ENCODE measurements around the gene GARIN5B. TPM values are rescaled to one million over a fixed set of nuclear protein-coding genes. Genes with fewer than 3 reads are reported as not detected.

Gene GARIN5B
- total and polyA plus RNA-seq, 2 of the 13 experiments (the other 11 are each of a cell fraction or from before 2014, with no cell fraction given): not detected

GRCh38 chr19:55333870-55334269, 29.2 kb downstream of the GARIN5B start (continued):
- TF ChIP-seq, protein P1, sequence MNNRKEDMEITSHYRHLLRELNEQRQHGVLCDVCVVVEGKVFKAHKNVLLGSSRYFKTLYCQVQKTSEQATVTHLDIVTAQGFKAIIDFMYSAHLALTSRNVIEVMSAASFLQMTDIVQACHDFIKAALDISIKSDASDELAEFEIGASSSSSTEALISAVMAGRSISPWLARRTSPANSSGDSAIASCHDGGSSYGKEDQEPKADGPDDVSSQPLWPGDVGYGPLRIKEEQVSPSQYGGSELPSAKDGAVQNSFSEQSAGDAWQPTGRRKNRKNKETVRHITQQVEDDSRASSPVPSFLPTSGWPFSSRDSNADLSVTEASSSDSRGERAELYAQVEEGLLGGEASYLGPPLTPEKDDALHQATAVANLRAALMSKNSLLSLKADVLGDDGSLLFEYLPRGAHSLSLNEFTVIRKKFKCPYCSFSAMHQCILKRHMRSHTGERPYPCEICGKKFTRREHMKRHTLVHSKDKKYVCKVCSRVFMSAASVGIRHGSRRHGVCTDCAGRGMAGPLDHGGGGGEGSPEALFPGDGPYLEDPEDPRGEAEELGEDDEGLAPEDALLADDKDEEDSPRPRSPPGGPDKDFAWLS (CRISPR knock-in tag; IDR thresholded peaks at IDR 0.05; ENCODE audit: borderline replicate concordance): no peak
- peak; percentile 60 for TF ChIP-seq HDAC2 (CRISPR knock-in tag; IDR thresholded peaks at IDR 0.05)
- TF ChIP-seq ZNF615 (CRISPR knock-in tag; IDR thresholded peaks at IDR 0.05; ENCODE audit: borderline replicate concordance): no peak
- no peak for TF ChIP-seq HNRNPLL (IDR thresholded peaks at IDR 0.05; ENCODE audit: low read depth, low read length, poor library complexity, severe bottlenecking)
- TF ChIP-seq SP5 (CRISPR knock-in tag; IDR thresholded peaks at IDR 0.05; ENCODE audit: borderline replicate concordance, low read depth): 0 out of 2 replicates have a peak, but pooled peaks have one; percentile 31
- no peak for TF ChIP-seq ZNF564 (CRISPR knock-in tag; IDR thresholded peaks at IDR 0.05)
- TF ChIP-seq, protein P2, sequence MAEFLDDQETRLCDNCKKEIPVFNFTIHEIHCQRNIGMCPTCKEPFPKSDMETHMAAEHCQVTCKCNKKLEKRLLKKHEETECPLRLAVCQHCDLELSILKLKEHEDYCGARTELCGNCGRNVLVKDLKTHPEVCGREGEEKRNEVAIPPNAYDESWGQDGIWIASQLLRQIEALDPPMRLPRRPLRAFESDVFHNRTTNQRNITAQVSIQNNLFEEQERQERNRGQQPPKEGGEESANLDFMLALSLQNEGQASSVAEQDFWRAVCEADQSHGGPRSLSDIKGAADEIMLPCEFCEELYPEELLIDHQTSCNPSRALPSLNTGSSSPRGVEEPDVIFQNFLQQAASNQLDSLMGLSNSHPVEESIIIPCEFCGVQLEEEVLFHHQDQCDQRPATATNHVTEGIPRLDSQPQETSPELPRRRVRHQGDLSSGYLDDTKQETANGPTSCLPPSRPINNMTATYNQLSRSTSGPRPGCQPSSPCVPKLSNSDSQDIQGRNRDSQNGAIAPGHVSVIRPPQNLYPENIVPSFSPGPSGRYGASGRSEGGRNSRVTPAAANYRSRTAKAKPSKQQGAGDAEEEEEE (CRISPR knock-in tag; IDR thresholded peaks at IDR 0.05; ENCODE audit: borderline replicate concordance): no peak
- TF ChIP-seq, protein P3, sequence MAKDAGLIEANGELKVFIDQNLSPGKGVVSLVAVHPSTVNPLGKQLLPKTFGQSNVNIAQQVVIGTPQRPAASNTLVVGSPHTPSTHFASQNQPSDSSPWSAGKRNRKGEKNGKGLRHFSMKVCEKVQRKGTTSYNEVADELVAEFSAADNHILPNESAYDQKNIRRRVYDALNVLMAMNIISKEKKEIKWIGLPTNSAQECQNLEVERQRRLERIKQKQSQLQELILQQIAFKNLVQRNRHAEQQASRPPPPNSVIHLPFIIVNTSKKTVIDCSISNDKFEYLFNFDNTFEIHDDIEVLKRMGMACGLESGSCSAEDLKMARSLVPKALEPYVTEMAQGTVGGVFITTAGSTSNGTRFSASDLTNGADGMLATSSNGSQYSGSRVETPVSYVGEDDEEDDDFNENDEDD (CRISPR knock-in tag; IDR thresholded peaks at IDR 0.05; ENCODE audit: borderline replicate concordance): no peak
- peak; percentile 53; the same call in 1 of the 2 replicates for TF ChIP-seq MEF2D (CRISPR knock-in tag; IDR thresholded peaks at IDR 0.05)
- TF ChIP-seq, protein P4, sequence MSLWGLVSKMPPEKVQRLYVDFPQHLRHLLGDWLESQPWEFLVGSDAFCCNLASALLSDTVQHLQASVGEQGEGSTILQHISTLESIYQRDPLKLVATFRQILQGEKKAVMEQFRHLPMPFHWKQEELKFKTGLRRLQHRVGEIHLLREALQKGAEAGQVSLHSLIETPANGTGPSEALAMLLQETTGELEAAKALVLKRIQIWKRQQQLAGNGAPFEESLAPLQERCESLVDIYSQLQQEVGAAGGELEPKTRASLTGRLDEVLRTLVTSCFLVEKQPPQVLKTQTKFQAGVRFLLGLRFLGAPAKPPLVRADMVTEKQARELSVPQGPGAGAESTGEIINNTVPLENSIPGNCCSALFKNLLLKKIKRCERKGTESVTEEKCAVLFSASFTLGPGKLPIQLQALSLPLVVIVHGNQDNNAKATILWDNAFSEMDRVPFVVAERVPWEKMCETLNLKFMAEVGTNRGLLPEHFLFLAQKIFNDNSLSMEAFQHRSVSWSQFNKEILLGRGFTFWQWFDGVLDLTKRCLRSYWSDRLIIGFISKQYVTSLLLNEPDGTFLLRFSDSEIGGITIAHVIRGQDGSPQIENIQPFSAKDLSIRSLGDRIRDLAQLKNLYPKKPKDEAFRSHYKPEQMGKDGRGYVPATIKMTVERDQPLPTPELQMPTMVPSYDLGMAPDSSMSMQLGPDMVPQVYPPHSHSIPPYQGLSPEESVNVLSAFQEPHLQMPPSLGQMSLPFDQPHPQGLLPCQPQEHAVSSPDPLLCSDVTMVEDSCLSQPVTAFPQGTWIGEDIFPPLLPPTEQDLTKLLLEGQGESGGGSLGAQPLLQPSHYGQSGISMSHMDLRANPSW (CRISPR knock-in tag; IDR thresholded peaks at IDR 0.05; ENCODE audit: borderline replicate concordance): 0 out of 2 replicates have a peak, but pooled peaks have one; percentile 48
- peak; percentile 56; the same call in 1 of the 2 replicates for TF ChIP-seq PHF8 (CRISPR knock-in tag; IDR thresholded peaks at IDR 0.05)
- TF ChIP-seq PHF20 (CRISPR knock-in tag; IDR thresholded peaks at IDR 0.05): no peak
- TF ChIP-seq, protein P5, sequence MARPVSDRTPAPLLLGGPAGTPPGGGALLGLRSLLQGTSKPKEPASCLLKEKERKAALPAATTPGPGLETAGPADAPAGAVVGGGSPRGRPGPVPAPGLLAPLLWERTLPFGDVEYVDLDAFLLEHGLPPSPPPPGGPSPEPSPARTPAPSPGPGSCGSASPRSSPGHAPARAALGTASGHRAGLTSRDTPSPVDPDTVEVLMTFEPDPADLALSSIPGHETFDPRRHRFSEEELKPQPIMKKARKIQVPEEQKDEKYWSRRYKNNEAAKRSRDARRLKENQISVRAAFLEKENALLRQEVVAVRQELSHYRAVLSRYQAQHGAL (CRISPR knock-in tag; IDR thresholded peaks at IDR 0.05; ENCODE audit: not compliant biosample characterization): no peak
- TF ChIP-seq ZNF510 (CRISPR knock-in tag; IDR thresholded peaks at IDR 0.05; ENCODE audit: low read depth): no peak
- TF ChIP-seq ZNF709 (CRISPR knock-in tag; IDR thresholded peaks at IDR 0.05): no peak
- TF ChIP-seq HDAC6 (IDR thresholded peaks at IDR 0.05; ENCODE audit: low read depth, low read length): no peak
- TF ChIP-seq, protein P6, sequence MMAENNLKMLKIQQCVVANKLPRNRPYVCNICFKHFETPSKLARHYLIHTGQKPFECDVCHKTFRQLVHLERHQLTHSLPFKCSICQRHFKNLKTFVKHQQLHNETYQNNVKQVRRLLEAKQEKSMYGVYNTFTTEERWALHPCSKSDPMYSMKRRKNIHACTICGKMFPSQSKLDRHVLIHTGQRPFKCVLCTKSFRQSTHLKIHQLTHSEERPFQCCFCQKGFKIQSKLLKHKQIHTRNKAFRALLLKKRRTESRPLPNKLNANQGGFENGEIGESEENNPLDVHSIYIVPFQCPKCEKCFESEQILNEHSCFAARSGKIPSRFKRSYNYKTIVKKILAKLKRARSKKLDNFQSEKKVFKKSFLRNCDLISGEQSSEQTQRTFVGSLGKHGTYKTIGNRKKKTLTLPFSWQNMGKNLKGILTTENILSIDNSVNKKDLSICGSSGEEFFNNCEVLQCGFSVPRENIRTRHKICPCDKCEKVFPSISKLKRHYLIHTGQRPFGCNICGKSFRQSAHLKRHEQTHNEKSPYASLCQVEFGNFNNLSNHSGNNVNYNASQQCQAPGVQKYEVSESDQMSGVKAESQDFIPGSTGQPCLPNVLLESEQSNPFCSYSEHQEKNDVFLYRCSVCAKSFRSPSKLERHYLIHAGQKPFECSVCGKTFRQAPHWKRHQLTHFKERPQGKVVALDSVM (CRISPR knock-in tag; IDR thresholded peaks at IDR 0.05): 0 out of 2 replicates have a peak, but pooled peaks have one; percentile 37
- no peak for TF ChIP-seq ZBTB1 (CRISPR knock-in tag; IDR thresholded peaks at IDR 0.05; ENCODE audit: borderline replicate concordance)
